GM12872 (cell line): ENCODE results near the gene SLC5A8.

ENCODE experiments used
- CTCF ChIP-seq: IDR thresholded peaks from 3 replicates; pipeline ENCODE4 v1.5.1; 2011; ENCODE audit warnings: low read depth, mild to moderate bottlenecking, low read length, moderate library complexity; ENCODE audit not compliant: insufficient read depth

The SLC5A8 gene

GRCh38 chr12:101238306-101238705 lies 28.3 kb upstream of the SLC5A8 start:
- no peak for TF ChIP-seq CTCF

- TF ChIP-seq CTCF, result no peak
Measured at GRCh38 chr12:101235686-101236085, 25.6 kb upstream of the SLC5A8 start.

GRCh38 chr12:101231636-101232035 lies 21.6 kb upstream of the SLC5A8 start:
- no peak for TF ChIP-seq CTCF

- TF ChIP-seq CTCF, result no peak
Measured at GRCh38 chr12:101230547-101230946, 20.5 kb upstream of the SLC5A8 start.

GRCh38 chr12:101229841-101230241 lies 19.8 kb upstream of the SLC5A8 start:
- TF ChIP-seq CTCF, result no peak

GRCh38 chr12:101221301-101221700 lies 11.3 kb upstream of the SLC5A8 start:
- no peak for TF ChIP-seq CTCF

- no peak for TF ChIP-seq CTCF
Measured at GRCh38 chr12:101216810-101217209, 6.8 kb upstream of the SLC5A8 start.

- TF ChIP-seq CTCF, result no peak
Measured at GRCh38 chr12:101207086-101207780, 2.8 kb downstream of the SLC5A8 start.
